HL-60/S4 (cell line): ENCODE data around the gene SAMSN1.
"Not testable (repeated sequence)": the region's sequence is repeated elsewhere in the genome, so short reads cannot be mapped to it uniquely, and the experiment has no call there.

Source experiments
- in situ Hi-C: fragments of 300-500 bp; cut with MboI; formaldehyde crosslinking; loops from 2 replicates; pipeline ENCODE4 v1.14.3; 2022; ENCODE audit warnings: low sequenced_read_pairs

SAMSN1 gene

GRCh38 chr21:14533499-14534428, 12.4 kb downstream of the SAMSN1 start:
- in situ Hi-C loops = no loop called here

DNA sequence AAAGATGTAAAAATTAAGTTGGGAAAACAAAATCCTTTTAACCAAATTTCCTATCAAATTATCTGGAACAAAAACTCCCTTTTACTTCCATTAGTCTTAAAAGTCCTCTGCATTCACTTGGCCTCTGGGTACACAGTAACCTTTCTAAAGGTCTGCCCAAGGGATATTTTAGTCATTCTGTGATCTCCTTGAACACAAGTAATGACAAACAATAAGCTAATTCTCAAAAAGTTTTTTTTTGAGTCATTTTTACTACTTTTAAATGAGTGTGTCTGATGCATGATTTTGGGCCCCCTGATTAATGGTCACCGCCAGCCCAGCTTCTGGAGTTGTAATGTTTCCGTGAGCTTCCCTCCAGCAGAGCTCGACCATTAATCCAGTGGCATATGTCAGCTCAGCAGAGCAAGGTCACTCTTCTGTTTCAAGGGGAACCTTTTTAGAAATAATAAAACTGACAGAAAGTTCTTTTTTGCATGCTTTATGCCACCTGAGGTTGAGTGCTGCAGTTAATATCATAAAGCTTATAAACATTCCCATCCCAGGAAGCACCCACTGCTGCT, 14.3 kb downstream of the SAMSN1 start:
- in situ Hi-C loops = no loop called here

GRCh38 chr21:14530592-14530991, 15.5 kb downstream of the SAMSN1 start:
- in situ Hi-C loops = no loop called here

- in situ Hi-C loops = no loop called here
Measured at GRCh38 chr21:14528815-14529214, 17.3 kb downstream of the SAMSN1 start.

GRCh38 chr21:14527696-14528652, 18.1 kb downstream of the SAMSN1 start:
- in situ Hi-C loops = no loop called here

- in situ Hi-C loops = no loop called here
Measured at GRCh38 chr21:14526836-14527695, 19.0 kb downstream of the SAMSN1 start.

DNA sequence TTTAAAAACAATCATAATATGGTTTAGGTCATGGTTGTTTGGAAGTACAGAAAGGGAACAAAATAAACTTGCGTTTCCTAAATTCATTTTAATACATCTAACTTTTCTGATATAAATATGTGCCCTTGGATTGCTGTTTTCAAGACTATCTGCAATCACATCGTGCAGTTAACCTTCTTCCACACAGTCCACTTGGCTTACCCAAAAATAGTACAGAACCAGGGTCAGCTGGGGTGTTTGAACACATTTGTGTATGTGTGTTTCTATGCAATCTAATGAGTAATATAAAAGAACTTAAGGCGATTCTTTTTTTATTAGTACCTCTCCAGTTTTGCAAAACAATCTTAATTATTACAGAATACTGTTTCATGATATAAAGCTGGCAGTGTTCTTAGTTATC, 19.9 kb downstream of the SAMSN1 start:
- in situ Hi-C loops = no loop called here

- in situ Hi-C loops = loop anchor here (25.0 kb wide), 1 partner anchor 111 kb away; no protein-coding TSS in a partner anchor
Measured at GRCh38 chr21:14523234-14523633, 22.9 kb downstream of the SAMSN1 start.

DNA sequence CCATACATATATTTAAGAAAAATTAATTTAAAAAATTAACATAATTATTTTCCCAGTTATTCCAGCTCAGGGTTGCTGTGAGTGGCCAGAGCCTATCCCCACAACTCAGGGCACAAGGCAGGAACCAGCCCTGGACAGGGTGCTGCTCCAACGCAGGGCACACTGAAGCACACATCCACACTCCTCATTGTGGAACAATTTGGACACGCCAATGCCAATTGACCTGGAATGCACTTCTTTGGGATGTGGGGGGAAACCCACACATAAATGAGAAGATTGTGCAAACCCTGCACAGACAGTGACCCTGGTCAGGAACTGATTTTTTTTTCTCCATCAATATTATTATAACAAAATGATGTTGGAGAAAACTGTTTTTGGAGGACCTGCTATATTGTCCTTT, 23.4 kb downstream of the SAMSN1 start:
- in situ Hi-C loops = loop anchor here (25.0 kb wide), 1 partner anchor 110 kb away; no protein-coding TSS in a partner anchor

DNA sequence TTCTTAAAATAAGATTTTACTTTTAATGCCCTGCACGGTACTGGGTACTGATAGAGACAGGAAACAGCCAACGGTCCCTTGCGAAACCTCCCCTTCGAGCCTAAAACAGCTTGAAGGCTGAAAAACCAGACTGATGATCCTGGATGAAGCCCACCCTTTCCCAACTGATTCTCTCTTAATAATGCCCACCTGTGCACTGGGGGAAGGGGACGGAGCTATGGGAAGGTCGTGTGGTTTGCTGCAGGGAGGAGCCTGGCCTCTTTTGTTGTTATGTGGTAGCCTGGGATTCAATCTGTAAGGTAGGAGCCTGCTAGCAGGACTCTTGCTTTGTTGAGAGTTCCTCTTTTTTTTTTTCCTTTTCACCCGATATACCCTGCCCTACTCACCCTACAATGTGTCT, 25.6 kb downstream of the SAMSN1 start:
- in situ Hi-C loops = loop anchor here (25.0 kb wide), 1 partner anchor 108 kb away; no protein-coding TSS in a partner anchor

GRCh38 chr21:14519000-14519399, 27.1 kb downstream of the SAMSN1 start:
- in situ Hi-C loops = loop anchor here (25.0 kb wide), 1 partner anchor 107 kb away; no protein-coding TSS in a partner anchor

DNA sequence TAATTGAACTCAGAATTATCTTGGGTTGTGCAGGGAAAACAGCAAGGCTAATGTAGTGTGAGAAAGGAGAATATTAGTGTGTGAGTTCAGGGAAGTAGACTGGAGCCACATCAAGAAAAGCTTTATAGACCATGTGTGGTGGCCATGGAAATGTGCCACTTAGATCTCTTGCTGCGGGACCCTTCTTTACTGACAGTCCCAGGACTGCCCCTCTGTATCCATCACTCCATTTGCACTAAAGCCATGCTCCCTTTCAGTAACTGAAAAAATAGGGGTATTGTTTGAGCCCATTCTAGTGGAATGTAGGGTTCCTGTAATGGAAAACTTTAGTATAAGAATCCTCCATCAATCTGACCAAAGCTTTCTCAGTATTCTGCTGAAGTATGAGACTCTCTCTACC, 32.3 kb downstream of the SAMSN1 start:
- in situ Hi-C loops = loop anchor here (25.0 kb wide), 1 partner anchor 102 kb away; no protein-coding TSS in a partner anchor

GRCh38 chr21:14506859-14507457, 39.2 kb downstream of the SAMSN1 start:
- in situ Hi-C loops = loop anchor here (25.0 kb wide), 1 partner anchor 95 kb away; no protein-coding TSS in a partner anchor

DNA sequence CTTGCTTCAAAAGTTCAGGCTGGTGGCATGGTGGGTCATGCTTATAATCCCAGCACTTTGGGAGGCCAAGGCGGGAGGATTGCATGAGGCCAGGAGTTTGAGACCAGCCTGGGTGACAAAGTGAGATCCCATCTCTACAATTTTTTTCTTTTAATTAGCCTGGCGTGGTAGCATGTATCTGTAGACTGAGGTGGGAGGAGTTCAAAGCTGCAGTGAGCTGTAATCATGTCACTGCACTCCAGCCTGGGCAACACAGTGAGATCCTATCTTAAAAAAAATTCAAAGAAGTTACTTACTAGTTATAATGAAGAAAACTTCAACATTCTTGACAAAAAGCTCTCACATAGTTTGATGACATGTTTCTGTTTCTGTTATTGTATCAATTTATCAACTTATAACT, 45.2 kb downstream of the SAMSN1 start:
- in situ Hi-C loops = loop anchor here (25.0 kb wide), 1 partner anchor 89 kb away; no protein-coding TSS in a partner anchor

DNA sequence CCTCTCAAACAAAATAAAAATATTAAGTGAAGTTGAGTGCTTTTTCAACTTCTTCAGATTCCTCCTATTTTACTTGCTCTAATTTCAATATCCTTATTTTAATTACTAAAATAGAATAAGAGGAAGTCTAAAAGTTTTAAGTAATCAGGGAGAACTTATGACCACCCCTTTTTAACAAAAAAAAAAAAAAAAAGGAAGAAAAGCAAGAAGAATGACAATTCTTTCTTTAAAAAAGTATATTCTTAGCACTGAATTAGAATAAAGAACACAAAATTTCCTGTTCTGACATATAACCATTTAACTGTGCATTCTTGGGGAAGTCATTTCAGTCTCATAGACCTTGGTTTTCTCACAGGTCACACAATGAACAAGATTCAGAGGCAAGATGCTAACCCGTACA, 46.8 kb downstream of the SAMSN1 start:
- in situ Hi-C loops = no loop called here

DNA sequence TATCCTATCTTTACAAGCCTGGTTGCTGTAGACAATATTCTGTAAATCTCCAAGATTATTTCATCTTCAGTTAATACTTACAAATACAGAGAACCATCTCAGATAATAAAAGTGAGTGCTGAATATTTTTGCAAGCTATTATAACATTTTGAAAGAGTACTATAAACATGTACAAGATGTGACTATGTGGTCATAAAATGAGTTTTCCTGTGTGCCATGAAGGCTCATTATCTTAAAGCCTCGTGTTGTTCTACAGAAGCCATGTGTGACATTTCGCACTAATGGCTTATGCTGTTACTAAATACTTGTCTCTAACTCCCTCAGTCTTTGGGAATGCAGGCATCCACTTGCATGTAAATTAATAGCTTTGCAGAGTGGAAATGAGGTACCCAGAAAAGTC, 48.3 kb downstream of the SAMSN1 start:
- in situ Hi-C loops = no loop called here

GRCh38 chr21:14495075-14495474, 51.0 kb downstream of the SAMSN1 start:
- in situ Hi-C loops = no loop called here

DNA sequence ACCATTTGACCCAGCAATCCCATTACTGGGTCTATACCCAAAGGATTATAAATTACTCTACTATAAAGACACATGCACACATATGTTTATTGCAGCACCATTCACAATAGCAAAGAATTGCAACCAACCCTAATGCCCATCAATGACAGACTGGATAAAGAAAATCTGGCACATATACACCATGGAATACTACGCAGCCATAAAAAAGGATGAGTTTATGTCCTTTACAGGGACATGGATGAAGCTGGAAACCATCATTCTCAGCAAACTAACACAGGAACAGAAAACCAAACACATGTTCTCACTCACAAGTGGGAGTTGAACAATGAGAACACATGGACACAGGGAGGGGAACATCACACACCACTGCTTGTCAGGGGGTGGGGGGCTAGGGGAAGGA, 51.9 kb downstream of the SAMSN1 start:
- in situ Hi-C loops = not testable (repeated sequence)

DNA sequence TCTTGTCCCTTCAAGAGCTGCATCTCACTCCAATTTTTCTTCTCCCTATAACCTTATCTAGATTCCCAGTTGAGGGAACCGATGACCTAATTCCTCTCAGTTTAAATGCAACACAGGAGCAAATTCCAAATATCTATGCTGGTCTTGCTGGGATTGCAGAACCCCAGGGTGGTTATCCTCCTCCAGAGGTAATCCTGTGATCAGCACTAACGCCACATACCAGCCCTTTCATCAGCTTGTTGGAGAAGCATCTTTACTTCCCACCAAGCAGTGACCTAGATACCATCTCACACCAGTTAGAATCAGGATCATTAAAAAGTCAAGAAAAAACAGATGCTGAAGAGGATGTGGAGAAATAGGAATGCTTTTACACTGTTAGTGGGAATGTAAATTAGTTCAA, 52.4 kb downstream of the SAMSN1 start:
- in situ Hi-C loops = no loop called here
